Activated T-cell treated with anti-CD3 and anti-CD28 coated beads, Interleukin-2, amount 50 U/mL, for 72 hours (primary cell): ENCODE data around the gene C3orf52. TPM values are rescaled to one million over a fixed set of nuclear protein-coding genes. Genes with fewer than 3 reads are reported as not detected.
A peak's percentile ranks its signal among the peaks of the same experiment; 100 is the strongest.
"Not testable (repeated sequence)": the region's sequence is repeated elsewhere in the genome, so short reads cannot be mapped to it uniquely, and the experiment has no call there.

Source experiments
- ATAC-seq, 2 donors: fragments of 150-1000 bp; cut with Tn5 transposase; replicated peaks in 1 of 2; 2 replicates each; pipeline ENCODE4 v1.10.0; 2021; ENCODE audit warnings: moderate library complexity in 2 of 2, mild to moderate bottlenecking in 1 of 2
- DNase-seq, 2 donors: peaks; one replicate each; pipeline ENCODE4 v3.0.0; 2021 to 2022; ENCODE audit warnings: mixed read lengths in 1 of 2
- H3K27ac Mint-ChIP-seq: one replicate; pipeline ENCODE4 v1.8.0; 2022; ENCODE audit warnings: mild to moderate bottlenecking, moderate library complexity, mixed read lengths
- H3K27me3 Mint-ChIP-seq: one replicate; pipeline ENCODE4 v1.8.0; 2022; ENCODE audit warnings: low read depth, mixed read lengths
- H3K36me3 Mint-ChIP-seq, 2 donors: one replicate each; pipeline ENCODE4 v1.8.0; 2022; ENCODE audit warnings: mixed read lengths in 2 of 2, mild to moderate bottlenecking in 1 of 2; ENCODE audit not compliant: insufficient read depth in 2 of 2
- H3K4me1 Mint-ChIP-seq: one replicate; pipeline ENCODE4 v1.8.0; 2022; ENCODE audit warnings: low read depth, mixed read lengths
- H3K4me3 Mint-ChIP-seq, 2 donors: one replicate each; pipeline ENCODE4 v1.8.0; 2022; ENCODE audit warnings: mild to moderate bottlenecking in 2 of 2, mixed read lengths in 2 of 2, moderate library complexity in 2 of 2
- H3K9me3 Mint-ChIP-seq, 2 donors: one replicate each; pipeline ENCODE4 v1.8.0; 2022; ENCODE audit warnings: mixed read lengths in 2 of 2
- total RNA-seq, 2 donors: library from RNA; stranded (reverse); gene quantifications; one replicate each; pipeline ENCODE4 v1.2.3, GENCODE V29; 2022

Gene C3orf52, protein sequence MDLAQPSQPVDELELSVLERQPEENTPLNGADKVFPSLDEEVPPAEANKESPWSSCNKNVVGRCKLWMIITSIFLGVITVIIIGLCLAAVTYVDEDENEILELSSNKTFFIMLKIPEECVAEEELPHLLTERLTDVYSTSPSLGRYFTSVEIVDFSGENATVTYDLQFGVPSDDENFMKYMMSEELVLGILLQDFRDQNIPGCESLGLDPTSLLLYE
- total RNA-seq, result 1 to 10 TPM; 3.2 to 4.1 TPM

GRCh38 chr3:112086076-112086854 lies at the start of gene C3orf52:
Gene C3orf52 (plus strand): TSS chr3:112086389. CDS start chr3:112086408, 19 bp downstream.
- H3K27ac Mint-ChIP-seq, result peak within 1 kb of the TSS; percentile 36
- DNase-seq, result peak; percentile 79 to 80
- H3K4me3 Mint-ChIP-seq, result peak within 1 kb of the TSS; percentile 87 to 91
- peaks cover 29% of the 10 kb centered on the region for H3K4me1 Mint-ChIP-seq
- peaks cover 20% of the 10 kb centered on the region for H3K27me3 Mint-ChIP-seq
- no peaks in the 10 kb centered on the region for H3K36me3 Mint-ChIP-seq
- peak; percentile 94 to 95 for ATAC-seq
- H3K9me3 Mint-ChIP-seq, result no peaks in the 10 kb centered on the region

GRCh38 chr3:112037194-112037593 lies 49.0 kb upstream of the C3orf52 start:
- H3K27me3 Mint-ChIP-seq, ATAC-seq, H3K4me1 Mint-ChIP-seq, H3K36me3 Mint-ChIP-seq, H3K4me3 Mint-ChIP-seq, H3K27ac Mint-ChIP-seq, H3K9me3 Mint-ChIP-seq, DNase-seq: not testable (repeated sequence)

- Mint-ChIP-seq H3K9me3 (peaks cover 0 to 3% of the 10 kb centered on the region in 2 donors), H3K4me3 (no peak overlapping the region), H3K27ac (no peak overlapping the region), H3K36me3 (peaks cover 0 to 2% of the 10 kb centered on the region in 2 donors), H3K4me1 (no peaks in the 10 kb centered on the region), H3K27me3 (no peaks in the 10 kb centered on the region)
- ATAC-seq, result no peak
- no peak for DNase-seq
These were observed 47.3 kb upstream of the C3orf52 start for GRCh38 chr3:112038863-112039262.

GRCh38 chr3:112041321-112041720 lies 44.9 kb upstream of the C3orf52 start:
- H3K4me1 Mint-ChIP-seq, result no peaks in the 10 kb centered on the region
- H3K36me3 Mint-ChIP-seq, result peaks cover 0 to 2% of the 10 kb centered on the region in 2 donors
- no peak overlapping the region for H3K27ac Mint-ChIP-seq
- no peaks in the 10 kb centered on the region for H3K27me3 Mint-ChIP-seq
- no peak for DNase-seq
- ATAC-seq, result no peak
- no peak overlapping the region for H3K4me3 Mint-ChIP-seq
- H3K9me3 Mint-ChIP-seq, result peaks cover 0 to 3% of the 10 kb centered on the region in 2 donors

GRCh38 chr3:112042842-112043280 lies 43.3 kb upstream of the C3orf52 start:
- Mint-ChIP-seq H3K27me3 (no peaks in the 10 kb centered on the region), H3K36me3 (no peaks in the 10 kb centered on the region), H3K4me1 (peaks cover 7% of the 10 kb centered on the region), H3K27ac (no peak overlapping the region), H3K9me3 (no peaks in the 10 kb centered on the region), H3K4me3 (no peak overlapping the region)
- DNase-seq, result no peak
- peak in 1 of 2 donors; percentile 16 for ATAC-seq

GRCh38 chr3:112043621-112044201 lies 42.5 kb upstream of the C3orf52 start:
- Mint-ChIP-seq H3K9me3 (no peaks in the 10 kb centered on the region), H3K36me3 (no peaks in the 10 kb centered on the region), H3K27me3 (no peaks in the 10 kb centered on the region), H3K4me3 (no peak overlapping the region), H3K4me1 (peaks cover 7% of the 10 kb centered on the region), H3K27ac (no peak overlapping the region)
- DNase-seq (peak; percentile 52 to 60), ATAC-seq (peak; percentile 95)

DNA sequence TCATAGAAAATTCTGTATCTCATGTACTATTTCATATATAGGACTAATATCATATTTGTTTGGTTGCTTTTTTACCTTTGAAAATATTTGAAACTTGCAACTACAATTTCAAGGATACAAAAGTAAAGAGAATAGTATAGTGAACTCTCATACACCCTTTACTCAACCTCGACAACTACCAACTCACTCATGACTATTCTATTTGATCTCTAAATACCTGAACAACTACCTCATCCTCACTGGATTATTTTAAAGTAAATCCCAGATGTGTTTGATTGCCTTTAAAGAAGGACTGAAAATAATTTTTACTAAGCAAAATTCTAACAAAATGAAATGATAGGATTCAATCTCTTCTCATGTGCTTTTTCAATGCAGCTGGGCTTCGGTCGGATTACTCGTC lies 39.6 kb upstream of the C3orf52 start:
- Mint-ChIP-seq H3K27me3 (no peaks in the 10 kb centered on the region), H3K36me3 (no peaks in the 10 kb centered on the region), H3K9me3 (no peaks in the 10 kb centered on the region), H3K4me3 (no peak overlapping the region), H3K27ac (no peak overlapping the region), H3K4me1 (peaks cover 7% of the 10 kb centered on the region)
- DNase-seq, result no peak
- ATAC-seq, result no peak

DNA sequence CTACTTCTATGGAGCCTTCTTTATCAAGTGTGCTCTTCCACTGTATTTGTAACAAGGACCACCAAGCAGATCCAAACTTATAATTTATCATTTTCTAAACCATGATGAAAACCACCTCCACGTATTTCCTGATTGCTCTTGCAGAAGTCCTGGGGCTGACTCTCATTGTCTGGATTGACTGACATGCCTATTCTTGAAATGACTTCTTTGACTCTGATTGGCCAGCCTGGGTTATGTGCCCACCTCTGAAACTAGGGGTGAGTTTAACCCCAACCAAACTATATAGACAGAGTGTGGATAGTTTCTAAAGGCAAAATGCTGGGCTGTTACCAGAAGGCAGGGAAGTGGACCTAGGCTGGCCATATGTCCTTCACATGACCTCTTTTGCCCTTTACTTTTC lies 38.9 kb upstream of the C3orf52 start:
- Mint-ChIP-seq H3K36me3 (no peaks in the 10 kb centered on the region), H3K4me1 (peaks cover 7% of the 10 kb centered on the region), H3K9me3 (no peaks in the 10 kb centered on the region), H3K27me3 (no peaks in the 10 kb centered on the region), H3K4me3 (no peak overlapping the region), H3K27ac (no peak overlapping the region)
- DNase-seq, result no peak
- ATAC-seq, result peak; percentile 38 to 50

GRCh38 chr3:112048911-112049310 lies 37.3 kb upstream of the C3orf52 start:
- no peaks in the 10 kb centered on the region for H3K36me3 Mint-ChIP-seq
- DNase-seq (no peak), ATAC-seq (no peak)
- H3K4me3 Mint-ChIP-seq, result no peak overlapping the region
- peaks cover 9% of the 10 kb centered on the region for H3K4me1 Mint-ChIP-seq
- no peaks in the 10 kb centered on the region for H3K27me3 Mint-ChIP-seq
- no peaks in the 10 kb centered on the region for H3K9me3 Mint-ChIP-seq
- H3K27ac Mint-ChIP-seq, result no peak overlapping the region

DNA sequence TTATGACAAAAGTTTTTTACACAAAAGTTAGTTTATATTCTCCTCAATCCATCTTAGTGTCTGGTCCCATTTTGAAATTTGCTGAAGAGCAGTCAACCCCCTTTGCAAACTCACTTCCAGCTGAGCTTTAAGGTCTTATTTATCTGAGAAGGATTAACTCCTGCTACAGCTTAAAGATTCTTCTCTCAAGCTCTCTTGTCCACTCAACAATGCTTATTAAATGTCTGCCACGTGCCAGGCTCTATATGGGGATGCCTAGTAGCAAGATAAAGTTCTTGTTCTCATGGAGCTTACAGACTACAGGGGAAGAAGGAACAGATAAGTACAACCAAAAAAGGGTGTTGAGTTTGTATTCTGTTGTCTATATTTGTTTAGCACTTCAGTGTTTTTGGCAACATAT lies 33.0 kb upstream of the C3orf52 start:
- Mint-ChIP-seq H3K9me3 (no peaks in the 10 kb centered on the region), H3K27ac (no peak overlapping the region), H3K36me3 (no peaks in the 10 kb centered on the region), H3K4me1 (peaks cover 30% of the 10 kb centered on the region), H3K4me3 (no peak overlapping the region), H3K27me3 (no peaks in the 10 kb centered on the region)
- DNase-seq (no peak), ATAC-seq (no peak)

DNA sequence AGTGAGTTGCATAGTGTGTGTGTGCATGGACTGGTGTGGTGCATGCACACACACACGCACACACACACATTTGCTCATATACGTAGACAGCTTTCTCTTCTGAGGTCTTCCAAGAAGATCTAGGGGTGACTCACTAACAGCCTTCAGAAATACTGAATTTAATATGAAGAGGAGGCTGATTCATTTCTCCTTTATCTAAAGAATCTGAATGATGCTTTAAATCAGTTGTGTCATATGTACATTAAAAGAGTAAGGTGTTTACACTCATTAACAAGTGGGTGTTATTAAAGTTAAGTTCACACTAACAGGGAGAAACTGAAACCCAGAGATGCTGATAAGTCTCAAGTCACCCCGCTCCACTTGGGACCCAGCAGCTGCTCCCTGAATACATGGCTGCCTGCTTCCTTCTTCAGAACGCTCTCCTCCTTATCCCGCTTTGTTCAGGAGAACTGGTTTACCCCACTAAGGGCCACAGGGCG lies 29.7 kb upstream of the C3orf52 start:
- H3K4me1 Mint-ChIP-seq, result peaks cover 30% of the 10 kb centered on the region
- peaks cover 0 to 4% of the 10 kb centered on the region in 2 donors for H3K9me3 Mint-ChIP-seq

GRCh38 chr3:112059497-112059896 lies 26.7 kb upstream of the C3orf52 start:
- no peak for DNase-seq
- H3K9me3 Mint-ChIP-seq, result peaks cover 0 to 4% of the 10 kb centered on the region in 2 donors
- H3K4me3 Mint-ChIP-seq, result no peak overlapping the region
- H3K27ac Mint-ChIP-seq, result no peak overlapping the region
- peaks cover 22% of the 10 kb centered on the region for H3K4me1 Mint-ChIP-seq
- peaks cover 0 to 4% of the 10 kb centered on the region in 2 donors for H3K36me3 Mint-ChIP-seq
- no peaks in the 10 kb centered on the region for H3K27me3 Mint-ChIP-seq
- no peak for ATAC-seq

More for the DNA sequence above, 29.7 kb upstream of the C3orf52 start:
- peaks cover 0 to 4% of the 10 kb centered on the region in 2 donors for H3K36me3 Mint-ChIP-seq
- DNase-seq (peak; percentile 20 to 36), ATAC-seq (peak; percentile 97 to 98)
- peak overlapping the region; percentile 38 for H3K27ac Mint-ChIP-seq
- no peaks in the 10 kb centered on the region for H3K27me3 Mint-ChIP-seq
- H3K4me3 Mint-ChIP-seq, result peak overlapping the region; percentile 33 to 63

DNA sequence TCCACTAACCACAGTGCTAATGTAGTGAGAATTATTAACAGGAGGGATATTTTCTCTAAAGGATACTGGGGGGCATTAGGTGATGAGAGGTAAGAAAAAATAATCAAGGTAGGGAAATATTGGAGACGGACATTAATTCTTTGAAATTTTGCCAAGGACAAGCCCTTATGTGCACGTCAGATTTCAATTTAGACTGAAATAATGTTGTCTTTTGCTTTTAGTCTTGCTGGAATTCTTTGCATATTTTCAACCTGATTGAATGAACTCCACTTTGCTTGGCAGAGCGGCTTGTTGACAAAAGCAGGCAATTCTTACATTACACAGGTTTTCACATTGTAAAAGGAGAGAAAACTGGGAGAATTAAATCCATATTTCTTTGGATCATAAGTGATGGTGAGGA lies 25.0 kb upstream of the C3orf52 start:
- Mint-ChIP-seq H3K9me3 (peaks cover 0 to 4% of the 10 kb centered on the region in 2 donors), H3K4me1 (peaks cover 21% of the 10 kb centered on the region), H3K27ac (no peak overlapping the region), H3K4me3 (no peak overlapping the region), H3K27me3 (no peaks in the 10 kb centered on the region), H3K36me3 (peaks cover 0 to 4% of the 10 kb centered on the region in 2 donors)
- ATAC-seq (no peak), DNase-seq (no peak)
